NOMO-1 treated with DMSO at 0.1 percent for 48 hours (cell line): ENCODE measurements around the gene DUS3L.

ENCODE experiments used
- DNase-seq: peaks from one replicate; lab custom pipeline; 2025; ENCODE audit not compliant: unreplicated experiment; lab: John Stamatoyannopoulos, UW

DUS3L gene

GRCh38 chr19:5790559-5791520 is at the start of gene DUS3L:
TSS of gene DUS3L (minus strand) at chr19:5791163. CDS start at chr19:5791141, 22 bp downstream.
- peak; percentile 96 for DNase-seq

GRCh38 chr19:5839065-5840017 is 48.4 kb upstream of the DUS3L start, which contains the start of gene FUT6:
TSS of gene FUT6 (minus strand) at chr19:5839702. CDS start at chr19:5832567, 7,135 bp downstream.
- DNase-seq: no peak

GRCh38 chr19:5838353-5839064 is 47.5 kb upstream of the DUS3L start:
- DNase-seq: no peak

- no peak for DNase-seq
Observed at GRCh38 chr19:5837761-5838352, 46.9 kb upstream of the DUS3L start.

GRCh38 chr19:5832527-5833216 is 41.7 kb upstream of the DUS3L start:
- DNase-seq: no peak

GRCh38 chr19:5832061-5832460 is 41.1 kb upstream of the DUS3L start:
- DNase-seq: no peak

- DNase-seq: no peak
Observed at GRCh38 chr19:5831159-5831558, 40.2 kb upstream of the DUS3L start.

- DNase-seq: no peak
Observed at GRCh38 chr19:5829567-5830310, 38.8 kb upstream of the DUS3L start.

- DNase-seq: no peak
Observed at GRCh38 chr19:5828661-5829566, 38.0 kb upstream of the DUS3L start.

- DNase-seq: peak; percentile 95
Observed at GRCh38 chr19:5827891-5828660, 37.1 kb upstream of the DUS3L start.

- DNase-seq: no peak
Observed at GRCh38 chr19:5827342-5827890, 36.5 kb upstream of the DUS3L start.

- peak; percentile 23 for DNase-seq
Observed at GRCh38 chr19:5826531-5827341, 35.8 kb upstream of the DUS3L start.

GRCh38 chr19:5825178-5825577 is 34.2 kb upstream of the DUS3L start:
- DNase-seq: no peak

GRCh38 chr19:5824751-5825150 is 33.8 kb upstream of the DUS3L start:
- DNase-seq: no peak

GRCh38 chr19:5823579-5824281 is 32.8 kb upstream of the DUS3L start:
- no peak for DNase-seq
